ENCODE measurements around the gene FGA. TPM values are rescaled to one million over a fixed set of nuclear protein-coding genes. Genes with fewer than 3 reads are reported as not detected.
A peak's percentile ranks its signal among the peaks of the same experiment; 100 is the strongest.

Gene FGA
- polyA plus RNA-seq, 2 of the 4 experiments (the other 2 are of a cell fraction), result 10.2 to 130 TPM

- H3K4me2 ChIP-seq, result no peak overlapping the region
- ChIA-PET POLR2A (no interaction called here), CTCF (interaction anchor here (0.8 kb wide), 1 partner anchor 23 kb away, joined by 3 read pairs; no protein-coding TSS in a partner anchor)
- DNase-seq (ENCODE audit: low read depth in 1 of 2, low spot score in 1 of 2) (no peak), FAIRE-seq (no peak), ATAC-seq (no peak)
- TF ChIP-seq EHMT2 (IDR thresholded peaks at IDR 0.05; ENCODE audit: low read depth) (no peak), POLR2A (IDR thresholded peaks at IDR 0.05; ENCODE audit: low read length) (no peak), SMC3 (IDR thresholded peaks at IDR 0.05) (no peak), NFE2L2 (conservative IDR thresholded peaks at IDR 0.05; ENCODE audit: low read length) (no peak), ATOH8 (CRISPR knock-in tag; IDR thresholded peaks at IDR 0.05; ENCODE audit: low read depth) (no peak), USF2 (IDR thresholded peaks at IDR 0.05) (no peak), HEYL (CRISPR knock-in tag; IDR thresholded peaks at IDR 0.05) (no peak)
- H3K4me1 ChIP-seq, result peaks cover 13% of the 10 kb centered on the region
- H3K9me3 ChIP-seq, result 0 out of 3 replicates have a peak, but pooled peaks cover 6% of the 10 kb centered on the region
- H3K4me3 ChIP-seq, result no peak overlapping the region
- no peak overlapping the region for H3K27ac ChIP-seq
- WGBS (ENCODE audit: missing lambda C conversion rate), result 83% methylated on average over 3 of the region's 3 CpGs
These were observed 7.3 kb downstream of the FGA start for GRCh38 chr4:154583230-154583629.

DNA sequence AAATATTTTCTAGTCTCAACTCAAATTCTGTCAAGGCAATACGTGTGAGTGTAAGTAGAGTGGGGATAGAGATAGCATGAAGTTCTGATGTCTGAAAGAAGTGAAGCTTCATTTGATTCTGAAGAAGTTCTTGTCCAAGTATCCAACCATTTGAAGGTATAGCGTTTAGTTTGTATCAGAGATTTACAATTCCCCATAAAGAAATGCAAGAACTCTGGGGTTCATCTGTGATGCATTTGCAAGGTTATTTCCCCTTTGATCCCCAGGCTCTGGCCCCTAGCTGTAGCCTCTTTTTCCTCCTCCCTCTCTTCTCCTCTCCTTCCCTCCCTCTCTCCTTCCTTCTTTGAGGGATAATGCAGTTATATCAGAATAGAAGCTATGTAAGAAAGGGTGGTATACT, 7.8 kb downstream of the FGA start:
- 91% methylated on average over 2 of the region's 2 CpGs for WGBS (ENCODE audit: missing lambda C conversion rate)

DNA sequence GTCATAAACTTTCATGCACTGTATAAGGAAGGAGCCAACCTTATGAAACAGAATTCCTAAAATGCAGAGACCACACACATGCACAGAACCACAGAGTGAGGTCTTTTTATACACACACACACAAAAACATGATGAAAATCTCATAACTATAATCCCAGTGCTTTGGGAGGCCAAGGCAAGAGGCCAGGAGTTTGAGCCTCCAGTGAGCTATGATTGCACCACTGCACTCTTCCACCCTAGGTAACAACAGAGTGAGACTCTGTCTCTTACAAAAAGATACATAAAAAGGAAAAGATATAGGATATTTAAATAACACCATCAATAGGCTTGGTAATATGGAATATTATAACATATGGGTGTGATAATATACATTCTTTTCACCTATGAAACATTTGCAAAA, 10.6 kb downstream of the FGA start:
- ChIA-PET CTCF (no interaction called here), POLR2A (no interaction called here)
- no peak for TF ChIP-seq SMC3 (IDR thresholded peaks at IDR 0.05)
- TF ChIP-seq, protein P1, sequence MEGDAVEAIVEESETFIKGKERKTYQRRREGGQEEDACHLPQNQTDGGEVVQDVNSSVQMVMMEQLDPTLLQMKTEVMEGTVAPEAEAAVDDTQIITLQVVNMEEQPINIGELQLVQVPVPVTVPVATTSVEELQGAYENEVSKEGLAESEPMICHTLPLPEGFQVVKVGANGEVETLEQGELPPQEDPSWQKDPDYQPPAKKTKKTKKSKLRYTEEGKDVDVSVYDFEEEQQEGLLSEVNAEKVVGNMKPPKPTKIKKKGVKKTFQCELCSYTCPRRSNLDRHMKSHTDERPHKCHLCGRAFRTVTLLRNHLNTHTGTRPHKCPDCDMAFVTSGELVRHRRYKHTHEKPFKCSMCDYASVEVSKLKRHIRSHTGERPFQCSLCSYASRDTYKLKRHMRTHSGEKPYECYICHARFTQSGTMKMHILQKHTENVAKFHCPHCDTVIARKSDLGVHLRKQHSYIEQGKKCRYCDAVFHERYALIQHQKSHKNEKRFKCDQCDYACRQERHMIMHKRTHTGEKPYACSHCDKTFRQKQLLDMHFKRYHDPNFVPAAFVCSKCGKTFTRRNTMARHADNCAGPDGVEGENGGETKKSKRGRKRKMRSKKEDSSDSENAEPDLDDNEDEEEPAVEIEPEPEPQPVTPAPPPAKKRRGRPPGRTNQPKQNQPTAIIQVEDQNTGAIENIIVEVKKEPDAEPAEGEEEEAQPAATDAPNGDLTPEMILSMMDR (IDR thresholded peaks at IDR 0.05), result no peak
- TF ChIP-seq, protein P2, sequence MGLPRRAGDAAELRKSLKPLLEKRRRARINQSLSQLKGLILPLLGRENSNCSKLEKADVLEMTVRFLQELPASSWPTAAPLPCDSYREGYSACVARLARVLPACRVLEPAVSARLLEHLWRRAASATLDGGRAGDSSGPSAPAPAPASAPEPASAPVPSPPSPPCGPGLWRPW (IDR thresholded peaks at IDR 0.05), result no peak
- TF ChIP-seq, protein P3, sequence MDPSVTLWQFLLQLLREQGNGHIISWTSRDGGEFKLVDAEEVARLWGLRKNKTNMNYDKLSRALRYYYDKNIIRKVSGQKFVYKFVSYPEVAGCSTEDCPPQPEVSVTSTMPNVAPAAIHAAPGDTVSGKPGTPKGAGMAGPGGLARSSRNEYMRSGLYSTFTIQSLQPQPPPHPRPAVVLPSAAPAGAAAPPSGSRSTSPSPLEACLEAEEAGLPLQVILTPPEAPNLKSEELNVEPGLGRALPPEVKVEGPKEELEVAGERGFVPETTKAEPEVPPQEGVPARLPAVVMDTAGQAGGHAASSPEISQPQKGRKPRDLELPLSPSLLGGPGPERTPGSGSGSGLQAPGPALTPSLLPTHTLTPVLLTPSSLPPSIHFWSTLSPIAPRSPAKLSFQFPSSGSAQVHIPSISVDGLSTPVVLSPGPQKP (IDR thresholded peaks at IDR 0.05; ENCODE audit: low read depth, low read length), result no peak
- TF ChIP-seq FOXS1 (CRISPR knock-in tag; IDR thresholded peaks at IDR 0.05), result no peak
- no peak for TF ChIP-seq NPAS2 (CRISPR knock-in tag; IDR thresholded peaks at IDR 0.05; ENCODE audit: borderline replicate concordance)
- no peak for TF ChIP-seq CBX8 (IDR thresholded peaks at IDR 0.05)
- no peak for TF ChIP-seq JUN (IDR thresholded peaks at IDR 0.05)
- TF ChIP-seq, protein P4, sequence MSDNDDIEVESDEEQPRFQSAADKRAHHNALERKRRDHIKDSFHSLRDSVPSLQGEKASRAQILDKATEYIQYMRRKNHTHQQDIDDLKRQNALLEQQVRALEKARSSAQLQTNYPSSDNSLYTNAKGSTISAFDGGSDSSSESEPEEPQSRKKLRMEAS (IDR thresholded peaks at IDR 0.05), result no peak
- no peak for TF ChIP-seq FOSL2 (IDR thresholded peaks at IDR 0.05)
- TF ChIP-seq FOSL2 (CRISPR knock-in tag; IDR thresholded peaks at IDR 0.05), result no peak
- no peak for TF ChIP-seq TFCP2L1 (CRISPR knock-in tag; IDR thresholded peaks at IDR 0.05)

More for the DNA sequence above, 7.8 kb downstream of the FGA start:
- peaks cover 18% of the 10 kb centered on the region for H3K4me1 ChIP-seq
- ATAC-seq, result no peak
- no peak overlapping the region for H3K4me3 ChIP-seq
- CTCF ChIA-PET, result interaction anchor here (0.8 kb wide), 1 partner anchor 23 kb away, joined by 3 read pairs; no protein-coding TSS in a partner anchor
- no peak overlapping the region for H3K4me2 ChIP-seq
- FAIRE-seq, result no peak
- POLR2A ChIA-PET, result no interaction called here
- 0 out of 3 replicates have a peak, but pooled peaks cover 6% of the 10 kb centered on the region for H3K9me3 ChIP-seq
- no peak for DNase-seq (ENCODE audit: low read depth in 1 of 2, low spot score in 1 of 2)
- TF ChIP-seq FOXS1 (CRISPR knock-in tag; IDR thresholded peaks at IDR 0.05) (no peak), PBX3 (IDR thresholded peaks at IDR 0.05) (no peak), TFCP2L1 (CRISPR knock-in tag; IDR thresholded peaks at IDR 0.05) (no peak), CHD2 (IDR thresholded peaks at IDR 0.05; ENCODE audit: low read length, partially characterized antibody) (no peak), CBX2 (IDR thresholded peaks at IDR 0.05; ENCODE audit: borderline replicate concordance, low read depth) (no peak), BHLHE40 (IDR thresholded peaks at IDR 0.05; ENCODE audit: low read depth, low read length) (no peak), ESRRA (IDR thresholded peaks at IDR 0.05; ENCODE audit: borderline replicate concordance, low read length) (no peak), NFE2L2 (conservative IDR thresholded peaks at IDR 0.05; ENCODE audit: low read length) (no peak), HOXB5 (CRISPR knock-in tag; IDR thresholded peaks at IDR 0.05) (no peak), SREBF2 (IDR thresholded peaks at IDR 0.05) (no peak)
- no peak overlapping the region for H3K27ac ChIP-seq

More for the DNA sequence above, 10.6 kb downstream of the FGA start:
- FAIRE-seq (no peak), ATAC-seq (no peak), DNase-seq (ENCODE audit: low read depth in 1 of 2, low spot score in 1 of 2) (no peak)
- Histone ChIP-seq H3K4me1 (peaks cover 31% of the 10 kb centered on the region), H3K4me2 (no peak overlapping the region), H3K9me3 (no peaks in the 10 kb centered on the region), H3K4me3 (no peak overlapping the region), H3K27ac (peak overlapping the region; percentile 30 to 64; a peak in 3 of 6 replicates)
